Caco-2 (cell line): ENCODE measurements around the gene GLRA3. TPM values are rescaled to one million over a fixed set of nuclear protein-coding genes. Genes with fewer than 3 reads are reported as not detected.

Source experiments
- BruUV-seq: library from RNA; stranded (reverse); fragments of 400-500 nt; replicated peaks from 2 replicates; lab custom pipeline; 2021; lab: Mats Ljungman, UMichigan
- CTCF ChIA-PET: fragments of 300-600 bp; sonication (Branson Sonifier 250); formaldehyde crosslinking; loops from one replicate; lab custom pipeline; 2022; ENCODE audit warnings: antibody characterized with exemption; lab: Charles Lee
- POLR2A ChIA-PET: fragments of 300-600 bp; sonication (Branson Sonifier 250); formaldehyde crosslinking; loops from one replicate; lab custom pipeline; 2022; ENCODE audit warnings: antibody characterized with exemption; lab: Charles Lee
- DNase-seq, 2 experiments: peaks; one replicate each; pipeline versions ENCODE4 v3.0.0 to v3.0.0-alpha.2; 2020 to 2022
- H3K27me3 ChIP-seq: replicated peaks from 2 replicates; pipeline ENCODE4 v1.6.0; 2011; ENCODE audit warnings: low read length; ENCODE audit not compliant: control insufficient read depth, insufficient read depth
- H3K36me3 ChIP-seq: 2 replicates; pipeline ENCODE4 v1.5.1; 2011; ENCODE audit warnings: low read length; ENCODE audit not compliant: control insufficient read depth, insufficient read depth
- H3K4me1 ChIP-seq: fragments of 250-450 bp; sonication (Bioruptor Pico); 2 replicates; pipeline ENCODE4 v1.5.1; 2020; ENCODE audit warnings: mild to moderate bottlenecking
- H3K4me3 ChIP-seq: 2 replicates; pipeline ENCODE4 v1.5.1; 2011; ENCODE audit warnings: low read depth, mild to moderate bottlenecking, control low read depth, low read length
- H3K9me3 ChIP-seq: fragments of 250-450 bp; sonication (Bioruptor Pico); 2 replicates; pipeline ENCODE4 v1.5.1; 2020; ENCODE audit warnings: mild to moderate bottlenecking, moderate library complexity
- H3K27ac Mint-ChIP-seq: one replicate; pipeline ENCODE4 v1.8.0; 2022; ENCODE audit warnings: mixed read lengths; ENCODE audit not compliant: unreplicated experiment
- H3K27me3 Mint-ChIP-seq: one replicate; pipeline ENCODE4 v1.8.0; 2022; ENCODE audit warnings: mixed read lengths; ENCODE audit not compliant: insufficient read depth, unreplicated experiment
- H3K36me3 Mint-ChIP-seq: one replicate; pipeline ENCODE4 v1.8.0; 2022; ENCODE audit warnings: mild to moderate bottlenecking, mixed read lengths; ENCODE audit not compliant: insufficient read depth, unreplicated experiment
- H3K4me1 Mint-ChIP-seq: one replicate; pipeline ENCODE4 v1.8.0; 2022; ENCODE audit warnings: low read depth, mixed read lengths; ENCODE audit not compliant: unreplicated experiment
- H3K4me3 Mint-ChIP-seq: one replicate; pipeline ENCODE4 v1.8.0; 2022; ENCODE audit warnings: mild to moderate bottlenecking, moderate library complexity, mixed read lengths; ENCODE audit not compliant: unreplicated experiment
- H3K9me3 Mint-ChIP-seq: one replicate; pipeline ENCODE4 v1.8.0; 2022; ENCODE audit warnings: mixed read lengths; ENCODE audit not compliant: unreplicated experiment
- CTCF ChIP-seq, 2 experiments: fragments of 200-600 bp in 1 of 2; IDR thresholded peaks; 1 replicate in 1 of 2; 2 replicates in 1 of 2; pipeline versions ENCODE4 v1.5.1 to v1.8.0; 2011 to 2022; ENCODE audit warnings: antibody characterized with exemption in 1 of 2, control low read depth in 1 of 2, inconsistent platforms in 1 of 2, low read depth in 1 of 2, low read length in 1 of 2, mild to moderate bottlenecking in 1 of 2, moderate library complexity in 1 of 2; ENCODE audit not compliant: insufficient read depth in 1 of 2, severe bottlenecking in 1 of 2, unreplicated experiment in 1 of 2
- intact Hi-C: fragments of 100-400 bp; cut with micrococcal nuclease; formaldehyde crosslinking; loops from one replicate; pipeline ENCODE4 v1.10.0; 2022; ENCODE audit not compliant: unreplicated experiment
- total RNA-seq: library from RNA; stranded (reverse); gene quantifications from 2 replicates; pipeline ENCODE4 v1.2.3, GENCODE V29; 2022

GLRA3 gene
- total RNA-seq, 1 experiment from 2014 or later = not detected

GRCh38 chr4:174674305-174674840 lies 154.7 kb downstream of the GLRA3 start:
- CTCF ChIA-PET = no interaction called here

GRCh38 chr4:174673865-174674264 lies 155.2 kb downstream of the GLRA3 start:
- peaks cover 29% of the 10 kb centered on the region for H3K4me1 Mint-ChIP-seq
- BruUV-seq = no TSS peak
- no peaks in the 10 kb centered on the region for H3K9me3 Mint-ChIP-seq
- intact Hi-C loops = no loop called here
- H3K27ac Mint-ChIP-seq = peak overlapping the region; percentile 61
- Histone ChIP-seq H3K4me3 (no peak overlapping the region), H3K36me3 (no peaks in the 10 kb centered on the region), H3K9me3 (no peaks in the 10 kb centered on the region), H3K4me1 (peaks cover 32% of the 10 kb centered on the region), H3K27me3 (no peaks in the 10 kb centered on the region)
- ChIA-PET POLR2A (no interaction called here), CTCF (no interaction called here)
- H3K36me3 Mint-ChIP-seq = no peaks in the 10 kb centered on the region
- H3K27me3 Mint-ChIP-seq = no peaks in the 10 kb centered on the region
- no peak for TF ChIP-seq CTCF (IDR thresholded peaks at IDR 0.05; ENCODE audit: insufficient read depth in 1 of 2, low read depth in 1 of 2, low read length in 1 of 2, severe bottlenecking in 1 of 2, unreplicated experiment in 1 of 2)
- DNase-seq = no peak
- no peak overlapping the region for H3K4me3 Mint-ChIP-seq

More at GRCh38 chr4:174674305-174674840, 154.7 kb downstream of the GLRA3 start:
- H3K4me1 Mint-ChIP-seq = peaks cover 29% of the 10 kb centered on the region
- H3K4me3 ChIP-seq = no peak overlapping the region
- H3K27ac Mint-ChIP-seq = peak overlapping the region; percentile 61
- H3K36me3 ChIP-seq = no peaks in the 10 kb centered on the region
- POLR2A ChIA-PET = no interaction called here
- H3K27me3 Mint-ChIP-seq = no peaks in the 10 kb centered on the region
- no peaks in the 10 kb centered on the region for H3K9me3 Mint-ChIP-seq
- TF ChIP-seq CTCF (IDR thresholded peaks at IDR 0.05; ENCODE audit: insufficient read depth in 1 of 2, low read depth in 1 of 2, low read length in 1 of 2, severe bottlenecking in 1 of 2, unreplicated experiment in 1 of 2) = no peak
- DNase-seq = no peak
- H3K4me3 Mint-ChIP-seq = no peak overlapping the region
- no peaks in the 10 kb centered on the region for H3K36me3 Mint-ChIP-seq
- H3K9me3 ChIP-seq = no peaks in the 10 kb centered on the region
- H3K27me3 ChIP-seq = no peaks in the 10 kb centered on the region
- BruUV-seq = no TSS peak
- H3K4me1 ChIP-seq = peaks cover 28% of the 10 kb centered on the region
- intact Hi-C loops = no loop called here

- Mint-ChIP-seq H3K4me1 (peaks cover 29% of the 10 kb centered on the region), H3K27ac (peak overlapping the region; percentile 67), H3K27me3 (no peaks in the 10 kb centered on the region), H3K36me3 (no peaks in the 10 kb centered on the region), H3K4me3 (no peak overlapping the region), H3K9me3 (no peaks in the 10 kb centered on the region)
- ChIA-PET POLR2A (no interaction called here), CTCF (no interaction called here)
- no peak for DNase-seq
- Histone ChIP-seq H3K27me3 (no peaks in the 10 kb centered on the region), H3K4me1 (peaks cover 32% of the 10 kb centered on the region), H3K4me3 (no peak overlapping the region), H3K9me3 (no peaks in the 10 kb centered on the region), H3K36me3 (no peaks in the 10 kb centered on the region)
- TF ChIP-seq CTCF (IDR thresholded peaks at IDR 0.05; ENCODE audit: insufficient read depth in 1 of 2, low read depth in 1 of 2, low read length in 1 of 2, severe bottlenecking in 1 of 2, unreplicated experiment in 1 of 2) = no peak
- BruUV-seq = no TSS peak
- intact Hi-C loops = no loop called here
Measured at GRCh38 chr4:174672276-174672675, 156.8 kb downstream of the GLRA3 start.
